Right atrium auricular region (tissue), 2 donors: ENCODE measurements around the gene CEP164. TPM values are rescaled to one million over a fixed set of nuclear protein-coding genes. Genes with fewer than 3 reads are reported as not detected.
"Not testable (repeated sequence)": the region's sequence is repeated elsewhere in the genome, so short reads cannot be mapped to it uniquely, and the experiment has no call there.

ENCODE experiments used
- DNase-seq: peaks from one replicate; pipeline ENCODE4 v3.0.0-alpha.2; 2019; ENCODE audit warnings: low spot score
- H3K27ac ChIP-seq, 2 donors: fragments of 200-600 bp; sonication (generic); 1 replicate in 1 of 2; 2 replicates in 1 of 2; pipeline ENCODE4 v1.5.1; 2016 to 2019
- H3K27me3 ChIP-seq, 2 donors: fragments of 200-600 bp; sonication (generic); one replicate each; pipeline versions ENCODE4 v1.5.1 to v1.6.0; 2017 to 2019
- H3K36me3 ChIP-seq: fragments of 200-600 bp; sonication (generic); one replicate; pipeline ENCODE4 v1.5.1; 2016
- H3K4me1 ChIP-seq, 2 donors: fragments of 200-600 bp; sonication (generic); one replicate each; pipeline versions ENCODE4 v1.5.1 to v1.6.0; 2017 to 2019
- H3K4me3 ChIP-seq, 2 donors: fragments of 200-600 bp; sonication (generic); 1 replicate in 1 of 2; 2 replicates in 1 of 2; pipeline ENCODE4 v1.5.1; 2017 to 2019; ENCODE audit warnings: mild to moderate bottlenecking in 1 of 2, moderate library complexity in 1 of 2
- H3K9me3 ChIP-seq, 2 donors: fragments of 200-600 bp; sonication (generic); one replicate each; pipeline ENCODE4 v1.5.1; 2019
- CTCF ChIP-seq, 2 donors: fragments of 200-600 bp; sonication (generic); IDR thresholded peaks; one replicate each; pipeline ENCODE4 v1.5.1; 2019; ENCODE audit warnings: antibody characterized with exemption in 2 of 2
- total RNA-seq, 2 donors: library from RNA; depleted of rRNA; stranded (reverse); fragments of >200 nt; gene quantifications; one replicate each; pipeline ENCODE4 v1.1.0, GENCODE V29; 2016

The CEP164 gene
- total RNA-seq, 2 donors from 2014 or later, result 3.3 to 7.6 TPM

DNA sequence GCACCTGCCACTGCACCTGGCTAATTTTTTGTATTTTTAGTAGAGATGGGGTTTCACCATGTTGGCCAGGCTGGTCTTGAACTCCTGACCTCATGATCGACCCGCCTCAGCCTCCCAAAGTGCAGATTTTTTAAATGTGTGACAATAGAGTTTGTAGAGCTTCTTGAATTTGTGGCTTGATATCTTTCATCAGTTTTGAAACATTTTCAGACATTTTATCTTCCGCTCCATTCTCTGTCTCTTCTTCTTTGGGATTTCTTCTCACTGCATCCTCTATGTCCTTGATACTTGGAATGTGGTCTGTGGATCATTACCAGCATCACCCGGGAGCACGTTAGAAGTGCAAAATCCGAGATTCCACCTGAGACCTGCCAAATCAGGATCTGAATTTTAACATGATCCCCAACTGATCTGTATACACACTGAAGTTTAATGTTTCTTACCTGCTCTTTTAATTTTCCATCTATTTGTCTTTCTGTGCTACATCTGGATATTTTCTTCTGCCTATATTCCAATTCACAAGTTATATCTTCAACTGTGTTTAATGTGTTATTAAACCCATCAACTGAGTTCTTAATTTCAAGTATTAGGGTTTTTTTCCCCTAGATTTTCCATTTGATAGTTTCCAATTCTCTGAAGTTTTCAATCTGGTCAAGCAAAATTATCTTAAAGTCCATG lies 126.4 kb downstream of the CEP164 start:
- H3K4me1 ChIP-seq, result no peaks in the 10 kb centered on the region
- no peak overlapping the region for H3K27ac ChIP-seq
- H3K27me3 ChIP-seq, result no peaks in the 10 kb centered on the region
- no peak for TF ChIP-seq CTCF (IDR thresholded peaks at IDR 0.05)
- H3K36me3 ChIP-seq, result no peaks in the 10 kb centered on the region
- DNase-seq, result no peak
- peaks cover 0 to 16% of the 10 kb centered on the region in 2 donors for H3K9me3 ChIP-seq
- no peak overlapping the region for H3K4me3 ChIP-seq

DNA sequence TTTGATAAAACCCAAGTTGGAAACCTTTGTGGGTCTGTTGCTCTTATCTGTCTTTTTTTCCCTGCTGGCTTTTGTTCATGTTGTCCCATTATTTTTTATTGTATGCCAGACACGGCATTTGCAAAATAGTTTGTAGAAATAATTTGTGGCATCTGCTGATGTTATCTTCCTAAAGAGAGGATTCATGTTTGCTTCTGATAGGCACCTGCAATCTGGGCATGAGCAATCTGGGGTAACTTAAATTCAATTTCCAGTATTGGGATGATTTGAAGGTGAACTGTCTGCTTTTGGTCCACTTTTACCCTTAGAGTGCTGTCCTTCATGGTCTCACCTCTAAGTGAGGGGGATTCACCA lies 126.9 kb downstream of the CEP164 start:
- Histone ChIP-seq H3K36me3 (no peaks in the 10 kb centered on the region), H3K27me3 (no peaks in the 10 kb centered on the region), H3K4me1 (no peaks in the 10 kb centered on the region), H3K4me3 (no peak overlapping the region), H3K27ac (no peak overlapping the region), H3K9me3 (peaks cover 0 to 16% of the 10 kb centered on the region in 2 donors)
- no peak for TF ChIP-seq CTCF (IDR thresholded peaks at IDR 0.05)
- DNase-seq, result no peak

GRCh38 chr11:117456027-117456720 lies 128.5 kb downstream of the CEP164 start:
- no peak for DNase-seq
- H3K4me3 ChIP-seq, result no peak overlapping the region
- H3K27ac ChIP-seq, result no peak overlapping the region
- H3K9me3 ChIP-seq, result peaks cover 0 to 16% of the 10 kb centered on the region in 2 donors
- no peak for TF ChIP-seq CTCF (IDR thresholded peaks at IDR 0.05)
- H3K4me1 ChIP-seq, result no peaks in the 10 kb centered on the region
- no peaks in the 10 kb centered on the region for H3K27me3 ChIP-seq
- no peaks in the 10 kb centered on the region for H3K36me3 ChIP-seq

DNA sequence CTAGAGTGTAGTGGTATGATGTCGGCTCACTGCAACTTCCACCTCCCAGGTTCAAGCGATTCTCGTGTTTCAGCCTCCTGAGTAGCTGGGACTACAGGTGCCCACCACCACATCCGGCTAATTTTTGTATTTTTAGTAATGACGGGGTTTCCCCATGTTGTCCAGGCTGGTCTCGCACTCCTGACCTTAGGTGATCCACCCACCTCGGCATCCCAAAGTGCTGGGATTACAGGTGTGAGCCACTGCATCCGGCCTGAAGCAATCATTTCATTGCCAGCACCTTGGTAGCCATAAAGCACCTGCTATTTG lies 129.0 kb downstream of the CEP164 start:
- not testable (repeated sequence) for DNase-seq, H3K4me3 ChIP-seq, H3K27me3 ChIP-seq, H3K4me1 ChIP-seq, H3K27ac ChIP-seq, H3K36me3 ChIP-seq
- H3K9me3 ChIP-seq, result peaks cover 0 to 16% of the 10 kb centered on the region in 2 donors

DNA sequence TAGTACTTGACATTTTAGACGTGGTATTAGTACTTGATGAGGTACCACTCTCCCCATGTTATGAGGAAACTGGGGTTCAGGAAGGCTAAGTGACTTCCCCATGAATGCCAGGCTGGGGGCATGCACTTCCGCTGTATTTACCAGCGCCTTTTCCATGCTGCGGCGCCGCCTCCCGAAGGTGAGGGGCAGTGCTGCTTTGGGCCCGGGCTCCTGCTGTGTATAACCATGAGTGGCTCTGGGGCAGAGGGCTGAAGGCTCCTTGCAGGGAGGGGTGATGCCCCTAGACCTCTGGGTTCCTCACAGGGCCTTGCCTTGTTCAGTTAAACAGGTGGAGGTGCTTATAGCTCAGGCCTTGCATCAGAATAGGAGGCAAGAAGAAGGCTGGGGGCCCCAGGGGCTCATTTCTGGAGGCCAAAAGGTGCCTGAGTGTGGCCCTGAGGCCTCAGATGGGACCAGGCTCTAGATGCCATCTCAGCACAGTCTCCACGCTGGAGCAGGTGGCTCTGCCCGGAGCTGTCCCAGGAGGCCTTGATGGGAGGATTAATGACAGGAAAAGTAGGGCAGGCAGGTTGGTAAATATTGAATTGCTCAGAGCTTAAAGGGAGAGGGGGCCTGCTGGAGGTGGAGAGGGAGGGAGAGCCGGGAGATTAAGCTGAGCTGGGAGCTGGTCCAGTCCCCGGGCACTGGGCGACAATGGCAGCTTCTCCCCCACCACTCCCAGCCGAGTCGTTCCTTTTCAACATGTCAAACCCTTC lies 129.6 kb downstream of the CEP164 start:
- no peak for TF ChIP-seq CTCF (IDR thresholded peaks at IDR 0.05)
- no peak overlapping the region for H3K4me3 ChIP-seq

GRCh38 chr11:117457835-117458234 lies 130.2 kb downstream of the CEP164 start:
- DNase-seq, result no peak
- no peak for TF ChIP-seq CTCF (IDR thresholded peaks at IDR 0.05)
- H3K27ac ChIP-seq, result no peak overlapping the region

More for the DNA sequence above, 129.6 kb downstream of the CEP164 start:
- H3K9me3 ChIP-seq, result peaks cover 0 to 16% of the 10 kb centered on the region in 2 donors
- no peaks in the 10 kb centered on the region for H3K36me3 ChIP-seq
- no peak for DNase-seq
- H3K27me3 ChIP-seq, result no peaks in the 10 kb centered on the region
- H3K4me1 ChIP-seq, result no peaks in the 10 kb centered on the region
- no peak overlapping the region for H3K27ac ChIP-seq

More at GRCh38 chr11:117457835-117458234, 130.2 kb downstream of the CEP164 start:
- no peaks in the 10 kb centered on the region for H3K27me3 ChIP-seq
- peaks cover 0 to 16% of the 10 kb centered on the region in 2 donors for H3K9me3 ChIP-seq
- H3K4me3 ChIP-seq, result no peak overlapping the region
- no peaks in the 10 kb centered on the region for H3K4me1 ChIP-seq
- no peaks in the 10 kb centered on the region for H3K36me3 ChIP-seq
